ENCODE results near the gene FANCC.

The FANCC gene

GRCh38 chr9:95098391-95098921 lies 219.1 kb downstream of the FANCC start:
- no peak for DNase-seq
- in situ Hi-C loops (cut with MboI; ENCODE audit: low pct_unique_long_range_greater_than_20kb, low sequenced_read_pairs) = no loop called here

GRCh38 chr9:95097279-95097678 lies 220.2 kb downstream of the FANCC start:
- in situ Hi-C loops (cut with MboI; ENCODE audit: low pct_unique_long_range_greater_than_20kb, low sequenced_read_pairs) = no loop called here
- DNase-seq = no peak

- in situ Hi-C loops (cut with MboI; ENCODE audit: low pct_unique_long_range_greater_than_20kb, low sequenced_read_pairs) = no loop called here
- no peak for DNase-seq
These were observed 220.7 kb downstream of the FANCC start for GRCh38 chr9:95096807-95097206.

GRCh38 chr9:95096381-95096780 lies 221.1 kb downstream of the FANCC start:
- DNase-seq = no peak
- in situ Hi-C loops (cut with MboI; ENCODE audit: low pct_unique_long_range_greater_than_20kb, low sequenced_read_pairs) = no loop called here

- DNase-seq = no peak
- in situ Hi-C loops (cut with MboI; ENCODE audit: low pct_unique_long_range_greater_than_20kb, low sequenced_read_pairs) = no loop called here
These were observed 221.7 kb downstream of the FANCC start for GRCh38 chr9:95095641-95096355.

- no peak for DNase-seq
- in situ Hi-C loops (cut with MboI; ENCODE audit: low pct_unique_long_range_greater_than_20kb, low sequenced_read_pairs) = no loop called here
These were observed 223.5 kb downstream of the FANCC start for GRCh38 chr9:95094002-95094401.

- in situ Hi-C loops (cut with MboI; ENCODE audit: low pct_unique_long_range_greater_than_20kb, low sequenced_read_pairs) = no loop called here
- DNase-seq = no peak
These were observed 223.9 kb downstream of the FANCC start for GRCh38 chr9:95093586-95093985.

GRCh38 chr9:95092262-95093072 lies 225.0 kb downstream of the FANCC start:
- in situ Hi-C loops (cut with MboI; ENCODE audit: low pct_unique_long_range_greater_than_20kb, low sequenced_read_pairs) = no loop called here
- DNase-seq = no peak

GRCh38 chr9:95091601-95092261 lies 225.8 kb downstream of the FANCC start:
- DNase-seq = no peak
- in situ Hi-C loops (cut with MboI; ENCODE audit: low pct_unique_long_range_greater_than_20kb, low sequenced_read_pairs) = no loop called here

- no peak for DNase-seq
- in situ Hi-C loops (cut with MboI; ENCODE audit: low pct_unique_long_range_greater_than_20kb, low sequenced_read_pairs) = no loop called here
These were observed 226.5 kb downstream of the FANCC start for GRCh38 chr9:95090871-95091577.

- in situ Hi-C loops (cut with MboI; ENCODE audit: low pct_unique_long_range_greater_than_20kb, low sequenced_read_pairs) = no loop called here
- no peak for DNase-seq
These were observed 227.3 kb downstream of the FANCC start for GRCh38 chr9:95090023-95090791.

- DNase-seq = no peak
- in situ Hi-C loops (cut with MboI; ENCODE audit: low pct_unique_long_range_greater_than_20kb, low sequenced_read_pairs) = no loop called here
These were observed 228.1 kb downstream of the FANCC start for GRCh38 chr9:95089257-95090022.

GRCh38 chr9:95088421-95089161 lies 228.9 kb downstream of the FANCC start:
- no peak for DNase-seq
- in situ Hi-C loops (cut with MboI; ENCODE audit: low pct_unique_long_range_greater_than_20kb, low sequenced_read_pairs) = no loop called here

- in situ Hi-C loops (cut with MboI; ENCODE audit: low pct_unique_long_range_greater_than_20kb, low sequenced_read_pairs) = no loop called here
- no peak for DNase-seq
These were observed 229.8 kb downstream of the FANCC start for GRCh38 chr9:95087659-95088242.

GRCh38 chr9:95086564-95086955 lies 230.9 kb downstream of the FANCC start:
- no peak for DNase-seq
- in situ Hi-C loops (cut with MboI; ENCODE audit: low pct_unique_long_range_greater_than_20kb, low sequenced_read_pairs) = no loop called here

- in situ Hi-C loops (cut with MboI; ENCODE audit: low pct_unique_long_range_greater_than_20kb, low sequenced_read_pairs) = no loop called here
- DNase-seq = no peak
These were observed 231.5 kb downstream of the FANCC start for GRCh38 chr9:95085861-95086563.

Data from KBM-7 (cell line).